DMS153 treated with DMSO at 0.1 percent for 48 hours (cell line): ENCODE measurements around the gene RCL1.

Experiments
- DNase-seq: peaks from one replicate; lab custom pipeline; 2025; ENCODE audit not compliant: unreplicated experiment; lab: John Stamatoyannopoulos, UW

RCL1 gene

DNA sequence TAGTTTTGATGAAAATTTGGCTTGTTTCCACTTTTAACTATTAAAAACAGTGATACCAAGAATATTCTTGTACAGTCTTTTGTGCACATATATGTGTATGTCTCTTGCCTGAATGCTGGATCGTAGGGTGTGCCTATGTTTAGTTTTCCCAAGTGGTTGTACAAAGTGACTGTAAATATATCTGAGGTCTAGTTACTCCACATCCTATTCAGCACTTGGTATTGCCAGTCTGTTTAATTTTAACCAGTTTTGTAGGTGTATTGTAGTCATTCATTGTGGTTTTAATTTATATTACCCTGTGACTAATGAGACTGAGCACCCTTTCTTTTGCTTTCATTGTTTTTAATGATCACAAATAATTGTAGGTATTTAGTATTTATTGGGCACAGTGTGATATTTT lies 17.8 kb downstream of the RCL1 start:
- DNase-seq: no peak

DNA sequence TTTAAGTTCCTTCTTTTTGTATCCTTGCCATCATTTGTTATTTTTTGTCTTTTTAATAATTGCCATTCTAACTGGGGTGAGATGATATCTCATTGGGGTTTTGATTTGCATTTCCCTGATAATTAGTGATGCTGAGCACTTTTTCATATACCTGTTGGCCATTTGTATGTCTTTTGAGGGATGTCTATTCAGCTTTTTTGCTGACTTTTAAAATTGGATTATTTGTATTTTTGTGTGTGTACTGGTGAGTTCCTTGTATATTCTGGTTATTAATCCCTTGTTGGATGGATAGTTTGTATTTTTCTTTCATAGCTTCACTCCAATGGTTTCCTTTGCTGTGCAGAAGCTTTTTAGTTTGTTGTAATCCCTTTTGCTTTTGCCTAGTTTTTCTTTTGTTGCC lies 19.1 kb downstream of the RCL1 start:
- no peak for DNase-seq

DNA sequence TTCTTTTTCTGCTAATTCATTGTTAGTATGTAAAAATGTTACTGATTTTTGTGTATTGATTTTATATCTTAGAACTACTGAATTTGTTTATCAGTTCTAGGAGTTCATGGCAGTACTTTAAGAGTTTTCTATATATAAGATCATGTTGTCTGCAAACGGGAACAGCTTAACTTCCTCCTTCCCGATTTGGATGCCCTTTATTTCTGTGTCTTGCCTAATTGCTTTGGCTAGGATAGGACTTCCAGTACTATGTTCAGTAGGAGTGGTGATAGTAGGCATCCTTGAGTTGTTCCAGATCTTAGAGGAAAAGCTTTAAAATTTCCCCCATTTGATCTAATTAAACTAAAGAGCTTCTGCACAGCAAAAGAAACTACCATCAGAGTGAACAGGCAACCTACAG lies 20.1 kb downstream of the RCL1 start:
- DNase-seq: no peak

DNA sequence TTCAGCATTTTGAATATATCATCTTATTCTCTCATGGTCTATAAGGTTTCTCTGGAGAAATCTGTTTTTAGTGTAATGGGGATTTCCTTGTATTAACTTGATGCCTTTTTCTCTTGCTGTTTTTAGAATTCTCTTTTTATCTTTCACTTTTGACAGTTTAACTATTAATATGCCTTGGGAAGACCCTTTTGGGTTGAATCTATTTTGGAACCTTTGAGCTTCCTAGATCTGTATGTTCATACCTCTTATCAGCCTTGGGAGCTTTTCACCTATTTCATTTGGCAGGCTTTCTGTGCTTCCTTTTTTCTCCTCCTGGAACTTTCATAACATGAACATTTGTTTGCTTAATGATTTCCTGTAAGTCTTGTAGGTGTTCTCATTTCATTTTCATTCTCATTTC lies 22.2 kb downstream of the RCL1 start:
- DNase-seq: no peak

DNA sequence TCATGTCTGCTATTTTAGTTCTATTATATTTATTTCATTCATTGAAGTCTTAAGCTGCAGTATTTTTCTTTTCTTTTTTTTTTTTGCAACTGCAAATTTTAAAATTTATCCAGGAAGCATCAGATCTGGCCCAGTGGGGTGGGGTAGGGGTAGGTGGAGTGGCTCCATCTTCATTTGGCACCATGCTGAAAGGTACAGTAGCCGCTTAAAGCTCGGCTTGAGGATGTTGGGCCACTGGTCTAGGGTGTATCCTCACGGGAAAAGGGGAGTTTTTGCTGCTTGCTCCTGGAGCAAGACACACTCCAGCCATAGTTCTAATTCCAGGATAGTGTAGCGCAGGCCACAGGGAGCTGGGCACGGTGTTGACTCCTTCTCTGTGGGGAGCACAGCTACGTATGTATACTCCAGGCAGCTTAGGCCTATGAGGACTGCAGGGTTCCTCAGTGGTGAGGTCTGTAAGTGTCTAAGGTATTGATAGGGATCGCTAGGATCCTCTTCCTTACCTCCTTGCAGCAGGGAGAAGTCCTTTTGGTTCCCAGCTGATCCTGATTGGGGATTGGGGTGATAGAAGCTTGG lies 22.7 kb downstream of the RCL1 start:
- DNase-seq: no peak

DNA sequence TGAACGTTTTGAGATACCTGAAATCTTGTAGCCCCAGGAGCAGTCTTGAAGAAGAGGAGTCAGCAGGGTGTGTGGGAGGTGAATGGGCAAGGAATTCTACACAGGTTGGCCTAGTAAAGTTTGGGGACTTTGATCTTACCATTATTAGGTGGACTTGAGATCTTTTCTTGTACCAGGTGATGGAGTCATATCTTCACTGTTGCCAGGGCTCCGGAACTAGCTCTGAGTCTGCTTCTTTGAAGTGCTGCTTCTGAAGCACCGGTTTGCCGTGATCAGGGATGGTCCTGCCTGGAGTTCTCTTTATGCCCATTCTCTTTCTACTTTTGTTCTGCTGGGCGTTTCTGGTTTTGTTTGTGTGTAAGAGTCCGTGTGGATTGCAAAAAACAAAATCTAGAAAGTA lies 27.4 kb downstream of the RCL1 start:
- DNase-seq: no peak

DNA sequence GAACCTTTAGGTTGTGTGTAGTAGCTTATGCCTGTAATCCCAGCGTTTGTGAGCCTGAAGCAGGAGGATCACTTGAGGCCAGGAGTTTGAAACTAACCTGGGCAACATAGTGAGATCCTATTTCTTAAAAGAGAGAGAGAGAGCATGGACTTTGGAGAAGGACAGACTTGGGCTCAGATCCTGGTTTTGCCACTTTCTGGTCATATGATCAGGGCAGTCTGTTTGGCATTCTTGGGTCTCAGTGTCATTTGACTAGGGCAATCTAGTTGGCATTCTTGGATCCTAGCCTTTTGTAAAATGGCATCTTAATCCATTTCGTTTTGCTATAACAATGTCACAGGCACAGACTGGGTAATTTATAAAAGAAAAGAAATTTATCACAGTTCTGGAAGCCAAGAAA lies 28.4 kb downstream of the RCL1 start:
- no peak for DNase-seq

GRCh38 chr9:4822057-4822456 lies 29.3 kb downstream of the RCL1 start:
- DNase-seq: no peak

DNA sequence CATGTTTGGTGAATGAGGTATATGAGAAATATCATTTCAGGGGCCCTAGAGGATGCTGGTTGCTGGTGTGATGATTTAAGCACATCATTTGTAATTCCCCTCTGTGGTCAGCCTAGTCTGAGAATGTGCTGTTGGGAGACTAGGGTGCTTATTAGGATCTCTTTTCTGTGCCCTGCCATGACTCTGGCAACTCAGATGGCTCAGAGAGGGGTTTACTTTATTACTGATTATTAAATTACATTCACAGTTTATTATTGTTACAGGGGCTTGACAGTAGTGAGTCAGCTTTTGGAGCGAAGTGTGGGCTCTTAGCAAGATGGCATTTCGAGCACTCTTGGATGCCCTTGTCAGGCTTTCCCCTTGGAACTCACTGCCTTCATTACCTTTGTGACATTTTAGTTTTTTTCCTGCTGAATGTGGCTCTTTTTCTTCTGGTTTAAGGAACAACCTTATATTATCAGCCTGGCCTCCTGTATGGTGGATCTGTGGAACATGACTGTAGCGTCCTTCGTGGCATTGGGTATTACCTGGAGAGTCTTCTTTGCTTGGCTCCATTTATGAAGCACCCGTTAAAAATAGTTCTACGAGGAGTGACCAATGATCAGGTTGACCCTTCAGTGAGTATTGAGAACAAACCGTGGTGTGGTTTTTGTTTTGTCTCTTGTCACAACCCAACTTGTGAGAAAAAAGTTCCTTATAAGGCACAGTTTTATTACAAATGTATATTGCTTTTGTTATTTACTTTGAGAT lies 33.8 kb downstream of the RCL1 start:
- DNase-seq: no peak

- DNase-seq: no peak
Measured at GRCh38 chr9:4827224-4827623, 34.5 kb downstream of the RCL1 start.

GRCh38 chr9:4828761-4829160 lies 36.0 kb downstream of the RCL1 start:
- no peak for DNase-seq

GRCh38 chr9:4829969-4830368 lies 37.2 kb downstream of the RCL1 start:
- no peak for DNase-seq

GRCh38 chr9:4830699-4831098 lies 38.0 kb downstream of the RCL1 start:
- no peak for DNase-seq

DNA sequence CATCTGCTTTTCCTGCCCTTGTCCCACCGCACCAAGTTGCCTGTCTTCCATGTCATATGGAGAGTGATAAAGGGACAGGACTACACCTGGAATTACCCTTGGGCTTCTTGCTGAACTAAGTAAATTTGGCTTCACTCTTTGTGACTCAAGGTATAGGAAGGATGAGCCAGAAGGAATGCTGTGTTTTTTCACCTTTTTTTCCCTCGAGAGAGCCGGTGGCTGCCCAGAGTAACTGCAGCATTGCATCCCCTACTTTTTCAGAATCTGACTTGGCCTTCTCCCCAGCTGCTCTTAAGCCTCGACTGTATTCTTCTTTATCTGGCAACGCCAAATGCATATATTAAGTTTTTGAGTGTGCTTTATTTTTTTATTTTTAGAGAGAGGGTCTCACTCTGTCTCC lies 38.4 kb downstream of the RCL1 start:
- no peak for DNase-seq

- DNase-seq: no peak
Measured at GRCh38 chr9:4831944-4832343, 39.2 kb downstream of the RCL1 start.

DNA sequence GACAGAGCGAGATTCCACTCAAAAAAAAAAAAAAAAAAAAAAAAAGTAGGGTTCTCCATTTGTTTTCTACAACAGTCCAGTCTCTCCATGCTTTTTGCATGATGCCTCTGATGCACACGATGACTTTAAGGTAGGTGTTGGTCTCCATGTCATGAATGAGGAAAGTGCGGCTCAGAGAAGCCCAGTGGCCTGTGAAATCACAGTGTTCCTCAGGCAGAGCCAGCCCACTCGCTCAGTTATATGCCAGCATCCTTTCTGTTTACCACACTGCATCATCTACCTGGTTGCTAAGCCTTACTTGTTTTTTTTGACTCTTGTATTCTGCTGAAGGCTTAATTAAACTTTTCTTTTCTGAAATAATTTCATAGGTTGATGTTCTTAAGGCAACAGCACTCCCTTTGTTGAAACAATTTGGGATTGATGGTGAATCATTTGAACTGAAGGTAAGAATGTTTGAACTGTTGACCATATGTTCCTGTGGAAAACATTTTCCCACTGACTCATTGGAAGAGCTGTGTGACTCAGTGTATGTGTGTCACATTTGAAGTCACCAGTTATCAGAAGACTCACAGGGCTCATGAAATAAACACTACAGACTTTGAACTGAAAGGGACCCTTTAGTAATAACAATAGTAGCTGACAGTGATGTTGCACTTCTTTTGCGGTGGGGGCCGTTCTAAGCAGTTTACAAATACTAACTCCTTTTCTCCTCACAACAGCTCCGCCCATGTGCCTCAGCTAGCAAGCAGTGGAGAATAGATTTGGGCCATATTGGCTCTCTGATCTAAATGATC lies 40.2 kb downstream of the RCL1 start:
- no peak for DNase-seq

GRCh38 chr9:4833781-4834560 lies 41.2 kb downstream of the RCL1 start:
- DNase-seq: no peak

- no peak for DNase-seq
Measured at GRCh38 chr9:4836676-4837075, 43.9 kb downstream of the RCL1 start.

DNA sequence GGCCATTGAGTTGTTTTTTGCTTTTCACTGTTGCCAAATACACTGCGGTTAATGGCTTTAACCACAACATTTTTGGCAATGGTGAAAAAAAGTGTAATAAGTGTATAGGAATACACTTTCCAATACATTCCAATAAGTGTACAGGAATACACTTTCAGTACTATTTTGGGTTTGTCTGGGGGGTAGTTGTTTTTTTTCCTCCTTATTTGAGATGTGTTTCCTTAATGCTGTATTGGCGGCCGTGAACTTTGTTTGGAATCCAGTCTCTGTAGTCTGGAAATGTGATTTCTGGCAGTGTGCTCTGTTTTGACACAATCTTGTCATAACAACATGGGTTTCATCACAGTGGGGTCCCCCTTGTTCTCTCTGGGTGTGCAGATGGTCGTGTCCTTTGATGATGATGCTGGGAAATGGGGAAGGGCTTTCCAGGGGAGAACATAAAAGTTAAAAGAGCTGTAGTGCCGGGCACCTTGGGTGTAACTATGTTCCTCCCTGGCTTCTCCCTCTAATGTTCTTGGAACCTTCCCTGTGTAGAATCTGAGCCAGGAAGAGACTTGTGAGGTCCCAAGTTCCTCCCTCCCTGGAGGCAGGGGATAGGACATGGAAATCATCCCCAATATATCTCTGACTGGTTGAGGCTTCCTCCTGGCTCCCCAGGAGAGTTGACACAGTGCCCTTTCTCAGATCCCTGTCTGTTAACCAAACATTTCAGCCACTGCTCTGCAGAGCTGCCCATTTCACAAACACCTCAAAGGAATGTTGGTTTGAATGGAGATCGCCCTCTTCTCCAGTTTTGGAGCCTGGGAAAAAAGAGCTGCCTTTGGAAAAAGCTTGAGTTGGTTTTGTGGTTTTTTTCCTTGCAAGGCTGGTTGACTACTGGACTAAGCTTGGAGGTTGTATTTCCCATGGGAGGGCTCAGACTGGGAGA lies 44.8 kb downstream of the RCL1 start:
- DNase-seq: no peak

DNA sequence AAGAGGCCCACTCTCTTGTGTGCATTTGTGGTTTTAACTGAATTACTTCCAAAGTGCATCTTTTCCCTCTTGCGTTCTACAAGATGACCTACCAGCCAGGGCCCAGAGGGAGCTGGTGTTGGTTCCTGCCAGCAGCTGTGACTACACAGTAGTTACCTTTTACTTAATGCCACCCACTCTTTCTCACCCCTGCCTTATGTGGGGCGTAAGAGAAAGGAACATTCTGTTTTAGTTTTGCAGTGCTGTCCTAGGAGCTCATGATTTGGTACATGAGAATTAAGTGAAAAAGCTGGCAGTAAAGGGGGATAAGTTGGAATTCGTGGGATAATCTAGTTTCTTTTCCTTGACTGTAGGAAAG lies 45.4 kb downstream of the RCL1 start:
- no peak for DNase-seq
